NCI-H2227 treated with DMSO at 0.1 percent for 48 hours (cell line): ENCODE measurements around the gene FNDC3B.

Experiments used
- DNase-seq: peaks from one replicate; lab custom pipeline; 2025; lab: John Stamatoyannopoulos, UW

FNDC3B gene

GRCh38 chr3:172404237-172404962, 365.0 kb downstream of the FNDC3B start:
- no peak for DNase-seq

GRCh38 chr3:172405914-172406313, 366.5 kb downstream of the FNDC3B start:
- DNase-seq: no peak

GRCh38 chr3:172407872-172408271, 368.5 kb downstream of the FNDC3B start:
- no peak for DNase-seq

- DNase-seq: no peak
These were observed 371.5 kb downstream of the FNDC3B start for GRCh38 chr3:172410702-172411477.

GRCh38 chr3:172411478-172411947, 372.1 kb downstream of the FNDC3B start:
- DNase-seq: no peak

- no peak for DNase-seq
These were observed 375.9 kb downstream of the FNDC3B start for GRCh38 chr3:172415323-172415722.

- DNase-seq: no peak
These were observed 398.3 kb downstream of the FNDC3B start for GRCh38 chr3:172437713-172438112.

- DNase-seq: no peak
These were observed 398.8 kb downstream of the FNDC3B start for GRCh38 chr3:172438186-172438585.

- no peak for DNase-seq
These were observed 402.2 kb downstream of the FNDC3B start for GRCh38 chr3:172441581-172441980.

GRCh38 chr3:172442606-172443005, 403.2 kb downstream of the FNDC3B start:
- no peak for DNase-seq

GRCh38 chr3:172444821-172445220, 405.4 kb downstream of the FNDC3B start:
- no peak for DNase-seq

GRCh38 chr3:172446198-172446597, 406.8 kb downstream of the FNDC3B start:
- no peak for DNase-seq

GRCh38 chr3:172447611-172448579, 408.5 kb downstream of the FNDC3B start, which contains the start of gene GHSR:
TSS of gene GHSR (minus strand) at chr3:172448456. CDS start at chr3:172448413, 43 bp downstream.
- DNase-seq: no peak

- no peak for DNase-seq
These were observed 409.5 kb downstream of the FNDC3B start for GRCh38 chr3:172448661-172449465.

- no peak for DNase-seq
These were observed 410.2 kb downstream of the FNDC3B start for GRCh38 chr3:172449466-172450149.
